Pulmonary artery endothelial cell (primary cell): ENCODE measurements around the gene ZNF180. TPM values are rescaled to one million over a fixed set of nuclear protein-coding genes. Genes with fewer than 3 reads are reported as not detected.
"Not testable (repeated sequence)": the region's sequence is repeated elsewhere in the genome, so short reads cannot be mapped to it uniquely, and the experiment has no call there.

Experiments
- DNase-seq: peaks from one replicate; pipeline ENCODE4 v3.0.0-alpha.2; 2011; ENCODE audit warnings: low read depth, low spot score
- total RNA-seq: library from RNA; depleted of rRNA; stranded (reverse); fragments of >200 nt; gene quantifications from 2 replicates; pipeline ENCODE4 v1.2.3, GENCODE V29; 2014

Gene ZNF180
- total RNA-seq, result 7.1 and 9.7 TPM in 2 replicates

DNA sequence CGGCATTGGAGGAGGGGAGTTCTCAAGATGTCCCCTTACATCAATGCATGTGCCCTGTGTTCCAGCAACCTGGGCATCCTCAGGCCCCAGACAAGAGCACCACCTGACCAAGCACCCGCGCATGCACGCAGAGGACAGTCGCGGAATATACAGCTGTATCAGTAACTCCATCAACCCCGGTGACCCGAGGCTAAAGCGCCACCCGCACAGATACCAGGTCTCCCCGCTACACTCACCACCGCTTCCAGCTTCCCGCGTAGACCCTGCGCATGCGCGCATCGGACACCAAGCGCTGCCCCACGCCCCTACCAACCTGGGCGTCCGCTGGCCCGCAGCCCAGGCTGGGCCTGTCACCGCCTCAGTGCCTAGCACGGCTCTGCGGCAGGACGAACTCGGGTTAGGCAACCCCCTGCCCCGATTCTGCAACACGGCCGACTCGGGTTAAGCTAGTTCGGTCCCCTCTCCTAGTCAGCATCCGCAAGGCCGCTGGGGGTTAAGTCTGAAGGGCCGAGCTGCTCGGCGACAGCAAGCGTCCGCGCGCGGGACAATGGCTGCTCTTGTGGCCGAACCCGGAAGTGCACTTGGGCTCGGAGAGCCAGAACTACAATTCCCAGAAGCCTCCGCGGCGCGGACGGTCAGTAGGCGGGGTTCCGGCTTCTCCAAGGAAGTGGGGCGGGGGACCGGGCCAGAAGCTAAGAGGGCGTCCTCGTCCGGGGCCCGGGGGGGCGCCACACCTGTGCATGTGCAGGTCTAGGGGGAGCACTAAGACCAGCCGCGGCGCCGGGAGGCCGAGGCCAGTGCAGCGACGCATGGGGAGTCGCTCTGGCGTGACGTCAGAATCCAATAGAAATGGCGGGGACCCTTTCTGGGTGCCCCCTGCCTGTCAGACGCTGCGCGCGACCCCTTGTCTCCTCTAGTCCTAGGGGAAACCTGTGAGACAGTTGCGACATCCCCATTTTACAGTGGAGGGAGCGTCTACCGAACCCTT lies at the start of gene ZNF180:
Gene ZNF180 (minus strand): TSS at position 561 of the 988 bp plus-strand sequence. CDS start 3,188 bp downstream, outside the sequence.
- peak; percentile 71 for DNase-seq

DNA sequence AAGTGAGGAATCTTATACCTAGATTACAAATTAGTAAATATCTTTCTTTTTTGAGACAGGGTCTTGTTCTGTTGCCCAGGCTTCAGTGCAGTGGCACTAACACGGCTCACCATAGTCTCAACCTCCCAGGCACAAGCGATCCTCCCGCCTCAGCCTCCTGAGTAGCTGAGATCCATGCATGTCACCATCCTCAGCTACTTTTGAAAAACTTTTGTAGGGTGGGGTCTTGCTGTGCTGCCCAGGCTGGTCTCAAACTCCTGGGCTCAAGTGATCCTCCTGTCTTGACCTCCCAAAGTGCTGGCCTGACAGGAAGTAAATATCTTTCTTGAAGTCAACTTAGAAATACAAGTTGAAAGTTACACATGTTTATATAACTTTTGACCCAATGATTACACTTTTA lies 49.2 kb upstream of the ZNF180 start:
- DNase-seq, result no peak

DNA sequence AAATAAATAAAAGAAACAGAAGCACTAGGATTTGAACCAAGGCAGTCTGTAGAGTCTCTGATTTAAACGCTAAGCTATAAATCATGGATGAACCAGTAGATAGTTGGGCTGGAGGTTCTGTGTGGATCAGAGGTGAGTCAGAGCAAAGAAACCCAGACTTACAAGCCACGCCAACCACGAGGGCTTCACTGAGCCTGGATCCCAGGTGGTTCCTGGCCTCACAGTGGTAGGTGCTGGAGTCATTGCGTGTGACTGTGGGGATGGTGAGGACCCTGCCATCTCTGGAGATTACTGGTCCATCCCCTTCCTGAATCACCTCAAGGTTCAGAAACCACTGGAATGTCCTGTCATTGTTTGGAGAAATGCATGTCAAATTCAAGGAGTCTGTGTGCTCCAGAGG lies 48.4 kb upstream of the ZNF180 start:
- no peak for DNase-seq

DNA sequence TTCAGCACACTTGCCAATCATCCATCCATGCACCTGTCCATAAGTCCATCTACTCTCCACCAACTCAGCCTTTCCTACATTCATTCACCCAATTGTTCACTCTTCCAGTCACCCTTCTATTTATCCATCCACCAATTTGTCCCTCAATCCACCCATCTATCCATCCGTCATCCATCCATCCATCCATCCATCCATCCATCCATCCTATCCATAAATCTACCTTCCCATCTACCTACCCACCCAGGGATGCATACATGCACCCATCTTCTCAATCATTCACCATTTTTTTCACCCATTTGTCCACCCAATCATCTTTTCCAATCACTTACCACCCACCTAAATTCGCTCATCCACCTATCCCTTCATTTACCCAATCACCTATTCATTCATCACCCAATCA lies 43.7 kb upstream of the ZNF180 start:
- no peak for DNase-seq

DNA sequence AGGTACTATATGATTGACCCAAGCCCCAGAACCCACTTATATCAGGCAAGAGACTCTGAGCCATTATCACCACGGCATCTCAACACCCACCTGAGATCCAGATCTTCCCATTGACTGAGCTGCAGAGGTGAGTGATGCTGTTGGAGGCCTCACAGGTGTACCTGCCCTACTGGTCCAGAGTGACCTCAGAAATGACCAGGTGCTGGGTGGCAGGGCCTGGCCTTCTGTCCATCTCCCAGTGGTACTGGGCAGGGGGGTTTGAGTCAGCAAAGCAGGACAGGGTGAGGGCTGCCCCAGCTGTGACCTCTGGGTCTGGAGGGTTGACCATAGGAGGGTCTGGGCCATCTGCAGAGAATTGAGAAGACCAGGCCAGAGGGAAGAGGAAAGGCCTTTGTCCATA lies 42.3 kb upstream of the ZNF180 start:
- no peak for DNase-seq

DNA sequence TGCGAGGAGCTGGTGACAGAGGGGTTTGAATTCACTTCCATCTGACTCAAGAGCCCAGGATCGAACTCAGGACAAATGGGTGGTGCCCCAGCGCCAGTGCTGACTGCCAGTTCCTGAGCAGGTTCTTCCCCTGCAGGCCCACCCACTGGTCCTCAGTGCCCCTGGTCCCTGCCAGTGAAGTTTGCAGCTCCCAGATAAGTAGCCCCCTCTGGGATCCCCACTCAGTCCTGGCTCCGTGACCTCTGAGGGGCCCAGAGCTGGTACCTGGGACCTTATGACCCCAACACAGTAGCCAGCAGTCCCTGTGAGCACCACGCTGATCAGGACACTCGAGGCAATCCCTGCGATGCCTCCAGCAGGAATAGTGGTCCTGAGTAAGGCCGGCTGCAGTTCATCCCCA lies 40.4 kb upstream of the ZNF180 start:
- DNase-seq, result no peak

GRCh38 chr19:44539991-44540390 lies 39.7 kb upstream of the ZNF180 start:
- DNase-seq, result no peak

DNA sequence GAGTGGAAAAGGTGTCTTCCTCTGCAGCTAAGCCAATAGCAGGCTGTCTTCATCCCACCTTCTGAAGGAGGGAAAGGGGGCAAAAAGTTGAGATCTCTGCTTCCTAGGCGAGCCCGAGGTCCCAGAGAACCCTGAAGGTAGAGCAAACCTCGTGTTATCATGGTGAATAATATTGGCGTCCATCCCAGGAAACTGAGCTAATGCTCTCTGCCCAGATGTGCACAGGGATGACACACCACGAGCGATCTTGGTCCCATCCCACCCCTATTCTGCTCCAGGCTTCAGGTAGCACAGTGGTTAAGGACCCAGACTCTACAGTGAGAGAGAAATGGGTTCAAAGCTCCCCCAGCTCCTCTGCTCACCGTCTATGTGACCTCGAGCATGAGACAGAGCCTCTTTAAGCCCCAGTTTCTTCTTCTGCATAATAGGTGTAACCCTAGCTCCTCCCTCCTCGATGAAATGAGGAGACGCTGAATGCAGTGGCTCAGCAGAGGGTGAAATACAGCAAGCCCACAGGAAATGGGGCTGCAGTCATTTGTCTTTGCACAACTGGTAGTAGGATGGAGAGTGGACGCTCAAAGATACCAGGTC lies 39.0 kb upstream of the ZNF180 start:
- no peak for DNase-seq

GRCh38 chr19:44535361-44535760 lies 35.0 kb upstream of the ZNF180 start:
- DNase-seq, result not testable (repeated sequence)

DNA sequence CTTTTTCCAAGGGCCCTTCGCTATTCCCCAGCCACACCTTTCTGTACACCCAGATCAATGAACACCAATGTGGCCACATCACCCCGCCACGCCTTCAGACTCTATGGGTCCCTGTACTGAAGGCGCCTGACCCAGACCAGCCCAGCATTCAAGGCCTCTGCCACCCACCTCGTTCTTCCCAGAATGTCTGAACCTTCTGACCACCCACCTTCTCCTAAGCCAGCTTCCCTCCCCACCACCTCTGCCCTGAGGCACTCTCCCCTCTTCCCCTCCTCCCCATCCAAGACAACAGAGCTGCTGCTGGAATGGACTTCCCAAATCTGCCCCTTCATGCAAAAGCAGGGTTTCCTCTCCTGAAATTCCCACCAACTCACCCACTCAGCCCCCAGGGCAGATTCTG lies 32.5 kb upstream of the ZNF180 start:
- no peak for DNase-seq

DNA sequence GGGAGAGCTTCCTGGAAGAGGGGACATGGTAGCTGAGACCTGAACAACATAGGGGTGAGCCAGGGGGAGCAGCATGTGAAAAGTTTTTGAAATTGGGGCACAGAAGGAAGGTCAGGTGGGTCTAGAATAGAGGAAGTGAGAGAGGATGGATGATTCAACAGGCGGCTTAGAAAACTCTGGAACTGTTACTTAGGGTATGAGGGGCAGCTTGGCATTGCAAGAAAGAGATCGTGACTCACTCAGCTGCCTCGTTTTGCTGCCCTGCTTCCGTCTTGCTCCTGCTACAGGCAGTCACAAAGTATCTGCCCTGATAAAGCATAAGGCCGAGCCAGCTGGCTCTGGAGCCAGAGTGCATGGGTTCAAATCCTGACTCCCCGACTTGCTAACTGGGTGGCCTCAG lies 30.5 kb upstream of the ZNF180 start:
- peak; percentile 36 for DNase-seq

- no peak for DNase-seq
These were observed 29.2 kb upstream of the ZNF180 start, which contains the start of gene CEACAM20 for GRCh38 chr19:44529536-44529935. TSS of gene CEACAM20 (minus strand) at chr19:44529675. CDS start at chr19:44529509, 166 bp downstream.

GRCh38 chr19:44527554-44527953 lies 27.2 kb upstream of the ZNF180 start:
- no peak for DNase-seq

DNA sequence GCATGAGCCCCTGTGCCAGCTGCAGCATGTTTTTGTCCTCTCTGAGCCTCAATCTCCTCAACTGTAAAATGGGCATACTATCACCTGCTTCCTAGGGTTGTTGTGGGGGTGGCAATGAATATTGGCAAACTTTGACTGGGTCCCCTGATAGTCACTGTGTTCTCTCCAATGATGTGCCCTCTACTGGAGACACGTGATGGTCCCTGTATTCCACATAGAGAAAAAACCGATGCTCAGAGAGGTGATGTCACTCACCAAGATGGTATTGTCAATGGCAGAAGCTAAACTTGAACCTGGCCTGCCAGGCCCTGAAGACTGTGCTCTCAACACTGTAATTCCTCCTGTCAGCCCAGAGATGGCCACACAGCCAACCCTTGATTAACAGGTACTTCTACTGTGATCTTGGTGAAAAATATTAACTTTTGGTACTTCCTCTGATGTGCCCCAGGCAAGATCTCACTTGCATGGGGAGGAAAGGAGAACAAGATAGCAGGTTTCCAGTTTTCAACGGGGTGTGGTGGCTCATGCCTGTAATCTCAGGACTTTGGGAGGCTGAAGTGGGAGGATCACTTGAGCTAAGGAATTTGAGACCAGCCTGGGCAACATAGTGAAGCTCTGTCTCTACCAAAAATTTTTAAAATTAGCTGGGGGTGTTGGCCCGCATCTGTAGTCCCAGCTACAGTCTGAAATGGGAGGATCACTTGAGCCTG lies 25.6 kb upstream of the ZNF180 start:
- DNase-seq, result no peak

DNA sequence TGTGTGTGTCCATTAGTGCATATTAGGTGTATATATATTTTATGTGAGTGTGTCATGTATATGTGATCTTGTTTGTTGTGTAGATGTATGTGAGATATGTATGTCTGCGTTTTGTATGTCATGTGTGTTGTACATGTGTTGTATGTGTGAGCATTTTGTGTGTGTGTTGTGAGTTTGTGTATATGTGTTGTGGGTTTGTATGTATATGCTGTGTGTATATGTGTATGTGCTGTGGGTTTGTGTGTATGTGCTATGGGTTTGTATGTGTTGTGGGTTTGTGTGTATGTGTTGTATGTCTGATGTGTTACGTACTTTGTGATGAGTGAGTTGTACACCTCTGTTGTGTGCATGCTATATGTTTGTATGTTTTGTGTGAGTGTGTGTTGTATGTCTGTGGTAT lies 21.0 kb upstream of the ZNF180 start:
- no peak for DNase-seq

DNA sequence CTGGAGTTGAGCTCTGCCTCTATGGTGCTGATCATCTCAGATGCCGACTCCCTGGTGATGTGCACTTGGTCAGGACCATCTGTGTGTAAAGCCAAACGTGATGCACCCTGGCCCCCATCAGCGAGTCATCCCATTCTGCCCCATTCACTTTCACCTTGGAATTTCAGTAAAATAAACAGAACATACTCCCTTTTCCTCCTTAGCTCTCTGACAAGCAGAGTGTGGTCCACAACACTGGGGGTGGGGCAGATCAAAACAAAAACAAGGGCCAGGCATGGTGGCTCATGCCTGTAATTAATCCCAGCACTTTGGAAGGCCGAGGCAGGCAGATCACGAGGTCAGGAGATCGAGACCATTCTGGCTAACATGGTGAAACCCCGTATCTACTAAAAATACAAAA lies 16.8 kb upstream of the ZNF180 start:
- no peak for DNase-seq

DNA sequence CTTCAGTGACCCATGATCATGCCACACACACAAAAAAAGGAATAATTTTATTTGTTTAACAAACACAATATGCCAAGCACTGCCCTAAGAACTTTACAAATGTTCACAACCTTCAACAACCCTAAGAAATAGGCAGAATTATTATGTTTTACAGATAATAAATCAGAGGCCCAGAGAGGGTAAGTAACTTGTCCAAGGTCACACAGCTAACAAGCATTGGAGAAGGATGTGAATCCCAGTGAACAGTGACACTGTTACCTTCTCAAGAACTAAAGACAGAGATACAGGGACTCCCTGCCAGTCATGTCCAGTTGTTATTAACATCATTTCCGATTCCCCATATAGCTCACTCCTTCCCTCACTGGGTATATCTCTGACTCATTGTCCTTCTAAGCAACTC lies 15.6 kb upstream of the ZNF180 start:
- DNase-seq, result no peak

GRCh38 chr19:44515031-44515430 lies 14.7 kb upstream of the ZNF180 start:
- no peak for DNase-seq

DNA sequence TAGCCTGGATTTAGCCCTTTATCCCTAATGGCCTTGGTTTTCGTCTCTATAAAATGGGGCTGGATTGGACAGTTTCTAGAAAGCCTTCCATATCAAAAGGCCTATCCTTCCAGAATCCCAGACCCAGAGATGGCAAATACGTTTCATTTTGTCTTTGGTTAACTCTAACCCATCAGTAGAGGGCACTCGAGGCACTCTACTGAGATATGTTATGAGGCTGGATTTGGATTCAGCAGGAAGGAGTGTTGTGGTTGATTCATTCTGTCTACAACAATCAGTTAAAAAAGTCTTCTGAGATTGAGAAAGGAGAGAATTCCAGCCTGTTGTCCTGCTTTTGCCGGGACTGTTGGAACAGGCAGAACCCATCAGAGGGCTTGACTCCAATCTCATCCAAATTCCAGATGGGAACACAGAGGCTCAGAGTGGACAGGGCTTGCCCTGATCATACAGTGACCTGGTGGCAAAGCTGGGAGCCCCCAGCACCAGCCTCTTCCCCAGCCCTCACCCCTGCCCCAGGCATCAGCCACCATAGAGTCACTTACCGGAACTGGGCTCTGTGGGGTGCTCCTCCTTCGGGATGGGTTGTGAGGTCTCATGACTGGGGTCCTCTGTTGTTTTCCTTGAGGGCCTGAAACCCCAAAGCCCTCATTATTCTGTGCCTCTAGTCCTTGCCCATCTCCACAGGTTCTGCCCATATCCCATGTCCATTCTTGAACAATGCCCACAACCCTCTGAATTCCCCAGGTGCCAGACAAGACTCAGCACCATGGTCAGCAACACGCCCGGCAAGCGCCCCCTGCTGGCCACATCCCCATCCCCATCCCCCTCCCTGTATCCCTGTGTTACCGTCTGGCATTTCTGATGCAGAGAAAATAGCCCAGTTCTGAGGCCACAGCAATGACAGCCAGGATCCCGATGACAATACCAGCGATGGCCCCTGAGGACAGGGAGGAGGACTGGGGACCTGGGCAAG lies 12.3 kb upstream of the ZNF180 start:
- DNase-seq, result no peak

DNA sequence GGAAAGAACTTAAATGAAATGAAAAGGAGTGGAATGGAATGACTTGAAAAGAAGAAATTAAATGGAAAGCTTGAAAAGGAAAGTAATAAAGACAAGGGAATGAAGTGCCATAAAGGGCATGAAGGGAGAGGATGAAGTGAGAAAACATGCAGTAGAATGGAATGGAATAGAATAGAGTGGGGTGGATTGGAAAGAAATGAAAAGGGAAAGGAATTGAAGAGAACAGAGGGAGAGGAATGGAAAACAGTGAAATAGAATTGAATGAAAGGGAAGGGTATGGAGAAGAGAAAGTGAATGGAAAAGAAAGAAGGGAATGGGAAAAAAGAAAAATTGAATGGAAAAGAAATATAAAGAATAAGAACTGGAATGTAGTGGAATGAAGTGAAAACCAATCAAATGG lies 9.2 kb upstream of the ZNF180 start:
- DNase-seq, result no peak

- DNase-seq, result no peak
These were observed 763 bp downstream of the ZNF180 start for GRCh38 chr19:44499559-44499958.
